GM23338 (cell line): Measurements from ENCODE around the gene C2CD5.

ENCODE experiments used
- CTCF ChIP-seq, 2 experiments: fragments of 200-600 bp in 1 of 2; sonication (generic) in 1 of 2; conservative IDR thresholded peaks; 2 replicates each; pipeline versions ENCODE4 v1.5.1 to v1.6.1; 2016 to 2017; ENCODE audit warnings: antibody characterized with exemption in 2 of 2, low read depth in 2 of 2, mild to moderate bottlenecking in 2 of 2, moderate library complexity in 1 of 2
- EZH2 ChIP-seq: fragments of 200-600 bp; sonication (generic); IDR thresholded peaks from one replicate; pipeline ENCODE4 v1.8.0; 2017; ENCODE audit warnings: antibody characterized with exemption, mild to moderate bottlenecking, low read depth; ENCODE audit not compliant: unreplicated experiment
- EZH2phosphoT487 ChIP-seq: fragments of 200-600 bp; sonication (generic); IDR thresholded peaks from one replicate; pipeline ENCODE4 v1.8.1; 2018; ENCODE audit warnings: antibody characterized with exemption; ENCODE audit not compliant: unreplicated experiment
- POLR2AphosphoS5 ChIP-seq: IDR thresholded peaks from 2 replicates; pipeline ENCODE4 v1.6.1; 2016; ENCODE audit warnings: antibody characterized with exemption, low read depth
- STAT1 ChIP-seq: IDR thresholded peaks from one replicate; pipeline ENCODE4 v1.6.1; 2016; ENCODE audit warnings: antibody characterized with exemption; ENCODE audit not compliant: unreplicated experiment
- TF ChIP-seq, protein P1 (sequence below): fragments of 250-450 bp; sonication (Bioruptor Pico); IDR thresholded peaks from 2 replicates; pipeline ENCODE4 v1.5.0; 2020; ENCODE audit warnings: mild to moderate bottlenecking, moderate library complexity

DNA sequence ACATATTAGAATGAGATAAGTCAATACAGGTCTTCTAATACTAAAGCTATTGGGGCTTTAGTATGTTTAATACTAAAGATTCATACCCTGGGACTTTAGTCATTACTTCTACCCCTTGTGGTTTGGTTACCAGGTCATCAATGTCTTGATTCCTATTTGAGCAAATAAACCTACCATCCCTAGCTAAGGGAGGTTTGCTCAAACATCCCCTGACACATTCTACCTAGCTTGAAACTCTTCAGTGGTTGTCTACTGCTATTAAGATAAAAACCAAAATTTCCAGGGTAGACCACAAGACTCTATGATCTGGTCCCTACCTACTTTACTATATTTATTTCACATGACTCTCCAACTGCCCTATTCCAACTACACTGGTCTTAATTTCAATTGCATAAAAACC is 7.3 kb upstream of the C2CD5 start:
- TF ChIP-seq, protein P1, sequence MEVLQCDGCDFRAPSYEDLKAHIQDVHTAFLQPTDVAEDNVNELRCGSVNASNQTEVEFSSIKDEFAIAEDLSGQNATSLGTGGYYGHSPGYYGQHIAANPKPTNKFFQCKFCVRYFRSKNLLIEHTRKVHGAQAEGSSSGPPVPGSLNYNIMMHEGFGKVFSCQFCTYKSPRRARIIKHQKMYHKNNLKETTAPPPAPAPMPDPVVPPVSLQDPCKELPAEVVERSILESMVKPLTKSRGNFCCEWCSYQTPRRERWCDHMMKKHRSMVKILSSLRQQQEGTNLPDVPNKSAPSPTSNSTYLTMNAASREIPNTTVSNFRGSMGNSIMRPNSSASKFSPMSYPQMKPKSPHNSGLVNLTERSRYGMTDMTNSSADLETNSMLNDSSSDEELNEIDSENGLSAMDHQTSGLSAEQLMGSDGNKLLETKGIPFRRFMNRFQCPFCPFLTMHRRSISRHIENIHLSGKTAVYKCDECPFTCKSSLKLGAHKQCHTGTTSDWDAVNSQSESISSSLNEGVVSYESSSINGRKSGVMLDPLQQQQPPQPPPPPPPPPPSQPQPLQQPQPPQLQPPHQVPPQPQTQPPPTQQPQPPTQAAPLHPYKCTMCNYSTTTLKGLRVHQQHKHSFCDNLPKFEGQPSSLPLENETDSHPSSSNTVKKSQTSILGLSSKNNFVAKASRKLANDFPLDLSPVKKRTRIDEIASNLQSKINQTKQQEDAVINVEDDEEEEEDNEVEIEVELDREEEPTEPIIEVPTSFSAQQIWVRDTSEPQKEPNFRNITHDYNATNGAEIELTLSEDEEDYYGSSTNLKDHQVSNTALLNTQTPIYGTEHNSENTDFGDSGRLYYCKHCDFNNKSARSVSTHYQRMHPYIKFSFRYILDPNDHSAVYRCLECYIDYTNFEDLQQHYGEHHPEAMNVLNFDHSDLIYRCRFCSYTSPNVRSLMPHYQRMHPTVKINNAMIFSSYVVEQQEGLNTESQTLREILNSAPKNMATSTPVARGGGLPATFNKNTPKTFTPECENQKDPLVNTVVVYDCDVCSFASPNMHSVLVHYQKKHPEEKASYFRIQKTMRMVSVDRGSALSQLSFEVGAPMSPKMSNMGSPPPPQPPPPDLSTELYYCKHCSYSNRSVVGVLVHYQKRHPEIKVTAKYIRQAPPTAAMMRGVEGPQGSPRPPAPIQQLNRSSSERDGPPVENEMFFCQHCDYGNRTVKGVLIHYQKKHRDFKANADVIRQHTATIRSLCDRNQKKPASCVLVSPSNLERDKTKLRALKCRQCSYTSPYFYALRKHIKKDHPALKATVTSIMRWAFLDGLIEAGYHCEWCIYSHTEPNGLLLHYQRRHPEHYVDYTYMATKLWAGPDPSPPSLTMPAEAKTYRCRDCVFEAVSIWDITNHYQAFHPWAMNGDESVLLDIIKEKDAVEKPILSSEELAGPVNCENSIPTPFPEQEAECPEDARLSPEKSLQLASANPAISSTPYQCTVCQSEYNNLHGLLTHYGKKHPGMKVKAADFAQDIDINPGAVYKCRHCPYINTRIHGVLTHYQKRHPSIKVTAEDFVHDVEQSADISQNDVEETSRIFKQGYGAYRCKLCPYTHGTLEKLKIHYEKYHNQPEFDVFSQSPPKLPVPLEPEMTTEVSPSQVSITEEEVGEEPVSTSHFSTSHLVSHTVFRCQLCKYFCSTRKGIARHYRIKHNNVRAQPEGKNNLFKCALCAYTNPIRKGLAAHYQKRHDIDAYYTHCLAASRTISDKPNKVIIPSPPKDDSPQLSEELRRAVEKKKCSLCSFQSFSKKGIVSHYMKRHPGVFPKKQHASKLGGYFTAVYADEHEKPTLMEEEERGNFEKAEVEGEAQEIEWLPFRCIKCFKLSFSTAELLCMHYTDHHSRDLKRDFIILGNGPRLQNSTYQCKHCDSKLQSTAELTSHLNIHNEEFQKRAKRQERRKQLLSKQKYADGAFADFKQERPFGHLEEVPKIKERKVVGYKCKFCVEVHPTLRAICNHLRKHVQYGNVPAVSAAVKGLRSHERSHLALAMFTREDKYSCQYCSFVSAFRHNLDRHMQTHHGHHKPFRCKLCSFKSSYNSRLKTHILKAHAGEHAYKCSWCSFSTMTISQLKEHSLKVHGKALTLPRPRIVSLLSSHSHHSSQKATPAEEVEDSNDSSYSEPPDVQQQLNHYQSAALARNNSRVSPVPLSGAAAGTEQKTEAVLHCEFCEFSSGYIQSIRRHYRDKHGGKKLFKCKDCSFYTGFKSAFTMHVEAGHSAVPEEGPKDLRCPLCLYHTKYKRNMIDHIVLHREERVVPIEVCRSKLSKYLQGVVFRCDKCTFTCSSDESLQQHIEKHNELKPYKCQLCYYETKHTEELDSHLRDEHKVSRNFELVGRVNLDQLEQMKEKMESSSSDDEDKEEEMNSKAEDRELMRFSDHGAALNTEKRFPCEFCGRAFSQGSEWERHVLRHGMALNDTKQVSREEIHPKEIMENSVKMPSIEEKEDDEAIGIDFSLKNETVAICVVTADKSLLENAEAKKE (CRISPR knock-in tag) = no peak
- TF ChIP-seq POLR2AphosphoS5 = no peak
- TF ChIP-seq EZH2phosphoT487 = no peak
- no peak for TF ChIP-seq CTCF (conservative IDR thresholded peaks at IDR 0.05; ENCODE audit: low read depth in 2 of 2)
- TF ChIP-seq EZH2 = no peak
- TF ChIP-seq STAT1 = no peak
